ENCODE results near the gene SANBR. TPM values are rescaled to one million over a fixed set of nuclear protein-coding genes. Genes with fewer than 3 reads are reported as not detected.

The SANBR gene
- total and polyA plus RNA-seq, 2 of the 13 experiments (the other 11 are each of a cell fraction or from before 2014, with no cell fraction given) = 9.8 to 20.9 TPM

DNA sequence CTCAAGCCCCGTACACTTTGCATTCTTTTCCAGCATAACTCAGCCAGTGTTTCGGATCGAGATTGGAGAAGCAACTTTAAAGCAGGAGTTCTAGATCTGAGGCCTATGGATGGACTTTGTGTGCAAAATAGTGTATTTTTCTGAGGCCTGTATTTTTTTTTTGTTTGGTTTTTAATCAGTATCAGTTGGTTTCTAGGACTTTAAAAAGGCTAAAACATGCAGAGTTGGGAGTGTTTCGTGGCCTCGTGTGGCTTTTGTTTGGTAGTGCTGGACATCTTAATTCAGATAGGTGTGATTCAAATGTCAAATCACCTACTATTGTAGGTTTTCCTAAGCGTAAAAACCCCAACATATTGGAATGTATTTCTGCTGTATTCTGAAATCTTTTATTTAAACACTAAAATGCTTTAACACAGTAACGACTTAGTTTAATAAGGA lies 47.3 kb upstream of the SANBR start (continued):
- TF ChIP-seq ZFY (CRISPR knock-in tag; IDR thresholded peaks at IDR 0.05) = peak; percentile 73; the same call in 1 of the 2 replicates
- TF ChIP-seq, protein P1, sequence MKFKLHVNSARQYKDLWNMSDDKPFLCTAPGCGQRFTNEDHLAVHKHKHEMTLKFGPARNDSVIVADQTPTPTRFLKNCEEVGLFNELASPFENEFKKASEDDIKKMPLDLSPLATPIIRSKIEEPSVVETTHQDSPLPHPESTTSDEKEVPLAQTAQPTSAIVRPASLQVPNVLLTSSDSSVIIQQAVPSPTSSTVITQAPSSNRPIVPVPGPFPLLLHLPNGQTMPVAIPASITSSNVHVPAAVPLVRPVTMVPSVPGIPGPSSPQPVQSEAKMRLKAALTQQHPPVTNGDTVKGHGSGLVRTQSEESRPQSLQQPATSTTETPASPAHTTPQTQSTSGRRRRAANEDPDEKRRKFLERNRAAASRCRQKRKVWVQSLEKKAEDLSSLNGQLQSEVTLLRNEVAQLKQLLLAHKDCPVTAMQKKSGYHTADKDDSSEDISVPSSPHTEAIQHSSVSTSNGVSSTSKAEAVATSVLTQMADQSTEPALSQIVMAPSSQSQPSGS (CRISPR knock-in tag; IDR thresholded peaks at IDR 0.05) = no peak
- no peak for TF ChIP-seq SUZ12 (IDR thresholded peaks at IDR 0.05; ENCODE audit: low read depth, low read length)
- TF ChIP-seq NFYC (CRISPR knock-in tag; IDR thresholded peaks at IDR 0.05) = peak; percentile 51; the same call in 1 of the 2 replicates
- no peak for TF ChIP-seq ZNF326 (CRISPR knock-in tag; IDR thresholded peaks at IDR 0.05; ENCODE audit: borderline replicate concordance)
- no peak for TF ChIP-seq HDAC6 (IDR thresholded peaks at IDR 0.05; ENCODE audit: low read depth, low read length)
- TF ChIP-seq, protein P2, sequence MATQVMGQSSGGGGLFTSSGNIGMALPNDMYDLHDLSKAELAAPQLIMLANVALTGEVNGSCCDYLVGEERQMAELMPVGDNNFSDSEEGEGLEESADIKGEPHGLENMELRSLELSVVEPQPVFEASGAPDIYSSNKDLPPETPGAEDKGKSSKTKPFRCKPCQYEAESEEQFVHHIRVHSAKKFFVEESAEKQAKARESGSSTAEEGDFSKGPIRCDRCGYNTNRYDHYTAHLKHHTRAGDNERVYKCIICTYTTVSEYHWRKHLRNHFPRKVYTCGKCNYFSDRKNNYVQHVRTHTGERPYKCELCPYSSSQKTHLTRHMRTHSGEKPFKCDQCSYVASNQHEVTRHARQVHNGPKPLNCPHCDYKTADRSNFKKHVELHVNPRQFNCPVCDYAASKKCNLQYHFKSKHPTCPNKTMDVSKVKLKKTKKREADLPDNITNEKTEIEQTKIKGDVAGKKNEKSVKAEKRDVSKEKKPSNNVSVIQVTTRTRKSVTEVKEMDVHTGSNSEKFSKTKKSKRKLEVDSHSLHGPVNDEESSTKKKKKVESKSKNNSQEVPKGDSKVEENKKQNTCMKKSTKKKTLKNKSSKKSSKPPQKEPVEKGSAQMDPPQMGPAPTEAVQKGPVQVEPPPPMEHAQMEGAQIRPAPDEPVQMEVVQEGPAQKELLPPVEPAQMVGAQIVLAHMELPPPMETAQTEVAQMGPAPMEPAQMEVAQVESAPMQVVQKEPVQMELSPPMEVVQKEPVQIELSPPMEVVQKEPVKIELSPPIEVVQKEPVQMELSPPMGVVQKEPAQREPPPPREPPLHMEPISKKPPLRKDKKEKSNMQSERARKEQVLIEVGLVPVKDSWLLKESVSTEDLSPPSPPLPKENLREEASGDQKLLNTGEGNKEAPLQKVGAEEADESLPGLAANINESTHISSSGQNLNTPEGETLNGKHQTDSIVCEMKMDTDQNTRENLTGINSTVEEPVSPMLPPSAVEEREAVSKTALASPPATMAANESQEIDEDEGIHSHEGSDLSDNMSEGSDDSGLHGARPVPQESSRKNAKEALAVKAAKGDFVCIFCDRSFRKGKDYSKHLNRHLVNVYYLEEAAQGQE (IDR thresholded peaks at IDR 0.05; ENCODE audit: borderline replicate concordance in 1 of 2, low read depth in 1 of 2, low read length in 2 of 2) = peak in 1 of 2 experiments; percentile 81; a peak in 2 of 4 replicates
- TF ChIP-seq ZNF556 (CRISPR knock-in tag; IDR thresholded peaks at IDR 0.05; ENCODE audit: borderline replicate concordance) = no peak
- TF ChIP-seq, protein P3, sequence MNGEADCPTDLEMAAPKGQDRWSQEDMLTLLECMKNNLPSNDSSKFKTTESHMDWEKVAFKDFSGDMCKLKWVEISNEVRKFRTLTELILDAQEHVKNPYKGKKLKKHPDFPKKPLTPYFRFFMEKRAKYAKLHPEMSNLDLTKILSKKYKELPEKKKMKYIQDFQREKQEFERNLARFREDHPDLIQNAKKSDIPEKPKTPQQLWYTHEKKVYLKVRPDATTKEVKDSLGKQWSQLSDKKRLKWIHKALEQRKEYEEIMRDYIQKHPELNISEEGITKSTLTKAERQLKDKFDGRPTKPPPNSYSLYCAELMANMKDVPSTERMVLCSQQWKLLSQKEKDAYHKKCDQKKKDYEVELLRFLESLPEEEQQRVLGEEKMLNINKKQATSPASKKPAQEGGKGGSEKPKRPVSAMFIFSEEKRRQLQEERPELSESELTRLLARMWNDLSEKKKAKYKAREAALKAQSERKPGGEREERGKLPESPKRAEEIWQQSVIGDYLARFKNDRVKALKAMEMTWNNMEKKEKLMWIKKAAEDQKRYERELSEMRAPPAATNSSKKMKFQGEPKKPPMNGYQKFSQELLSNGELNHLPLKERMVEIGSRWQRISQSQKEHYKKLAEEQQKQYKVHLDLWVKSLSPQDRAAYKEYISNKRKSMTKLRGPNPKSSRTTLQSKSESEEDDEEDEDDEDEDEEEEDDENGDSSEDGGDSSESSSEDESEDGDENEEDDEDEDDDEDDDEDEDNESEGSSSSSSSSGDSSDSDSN (CRISPR knock-in tag; IDR thresholded peaks at IDR 0.05) = no peak
- TF ChIP-seq CEBPB (IDR thresholded peaks at IDR 0.05; ENCODE audit: borderline replicate concordance, low read depth, low read length) = no peak
- no peak for TF ChIP-seq SIN3A (IDR thresholded peaks at IDR 0.05; ENCODE audit: borderline replicate concordance, low read depth, low read length)
- TF ChIP-seq ZNF547 (CRISPR knock-in tag; IDR thresholded peaks at IDR 0.05) = no peak
- 0 out of 2 replicates have a peak, but pooled peaks have one; percentile 43 for TF ChIP-seq MLLT10 (CRISPR knock-in tag; IDR thresholded peaks at IDR 0.05)
- TF ChIP-seq, protein P4, sequence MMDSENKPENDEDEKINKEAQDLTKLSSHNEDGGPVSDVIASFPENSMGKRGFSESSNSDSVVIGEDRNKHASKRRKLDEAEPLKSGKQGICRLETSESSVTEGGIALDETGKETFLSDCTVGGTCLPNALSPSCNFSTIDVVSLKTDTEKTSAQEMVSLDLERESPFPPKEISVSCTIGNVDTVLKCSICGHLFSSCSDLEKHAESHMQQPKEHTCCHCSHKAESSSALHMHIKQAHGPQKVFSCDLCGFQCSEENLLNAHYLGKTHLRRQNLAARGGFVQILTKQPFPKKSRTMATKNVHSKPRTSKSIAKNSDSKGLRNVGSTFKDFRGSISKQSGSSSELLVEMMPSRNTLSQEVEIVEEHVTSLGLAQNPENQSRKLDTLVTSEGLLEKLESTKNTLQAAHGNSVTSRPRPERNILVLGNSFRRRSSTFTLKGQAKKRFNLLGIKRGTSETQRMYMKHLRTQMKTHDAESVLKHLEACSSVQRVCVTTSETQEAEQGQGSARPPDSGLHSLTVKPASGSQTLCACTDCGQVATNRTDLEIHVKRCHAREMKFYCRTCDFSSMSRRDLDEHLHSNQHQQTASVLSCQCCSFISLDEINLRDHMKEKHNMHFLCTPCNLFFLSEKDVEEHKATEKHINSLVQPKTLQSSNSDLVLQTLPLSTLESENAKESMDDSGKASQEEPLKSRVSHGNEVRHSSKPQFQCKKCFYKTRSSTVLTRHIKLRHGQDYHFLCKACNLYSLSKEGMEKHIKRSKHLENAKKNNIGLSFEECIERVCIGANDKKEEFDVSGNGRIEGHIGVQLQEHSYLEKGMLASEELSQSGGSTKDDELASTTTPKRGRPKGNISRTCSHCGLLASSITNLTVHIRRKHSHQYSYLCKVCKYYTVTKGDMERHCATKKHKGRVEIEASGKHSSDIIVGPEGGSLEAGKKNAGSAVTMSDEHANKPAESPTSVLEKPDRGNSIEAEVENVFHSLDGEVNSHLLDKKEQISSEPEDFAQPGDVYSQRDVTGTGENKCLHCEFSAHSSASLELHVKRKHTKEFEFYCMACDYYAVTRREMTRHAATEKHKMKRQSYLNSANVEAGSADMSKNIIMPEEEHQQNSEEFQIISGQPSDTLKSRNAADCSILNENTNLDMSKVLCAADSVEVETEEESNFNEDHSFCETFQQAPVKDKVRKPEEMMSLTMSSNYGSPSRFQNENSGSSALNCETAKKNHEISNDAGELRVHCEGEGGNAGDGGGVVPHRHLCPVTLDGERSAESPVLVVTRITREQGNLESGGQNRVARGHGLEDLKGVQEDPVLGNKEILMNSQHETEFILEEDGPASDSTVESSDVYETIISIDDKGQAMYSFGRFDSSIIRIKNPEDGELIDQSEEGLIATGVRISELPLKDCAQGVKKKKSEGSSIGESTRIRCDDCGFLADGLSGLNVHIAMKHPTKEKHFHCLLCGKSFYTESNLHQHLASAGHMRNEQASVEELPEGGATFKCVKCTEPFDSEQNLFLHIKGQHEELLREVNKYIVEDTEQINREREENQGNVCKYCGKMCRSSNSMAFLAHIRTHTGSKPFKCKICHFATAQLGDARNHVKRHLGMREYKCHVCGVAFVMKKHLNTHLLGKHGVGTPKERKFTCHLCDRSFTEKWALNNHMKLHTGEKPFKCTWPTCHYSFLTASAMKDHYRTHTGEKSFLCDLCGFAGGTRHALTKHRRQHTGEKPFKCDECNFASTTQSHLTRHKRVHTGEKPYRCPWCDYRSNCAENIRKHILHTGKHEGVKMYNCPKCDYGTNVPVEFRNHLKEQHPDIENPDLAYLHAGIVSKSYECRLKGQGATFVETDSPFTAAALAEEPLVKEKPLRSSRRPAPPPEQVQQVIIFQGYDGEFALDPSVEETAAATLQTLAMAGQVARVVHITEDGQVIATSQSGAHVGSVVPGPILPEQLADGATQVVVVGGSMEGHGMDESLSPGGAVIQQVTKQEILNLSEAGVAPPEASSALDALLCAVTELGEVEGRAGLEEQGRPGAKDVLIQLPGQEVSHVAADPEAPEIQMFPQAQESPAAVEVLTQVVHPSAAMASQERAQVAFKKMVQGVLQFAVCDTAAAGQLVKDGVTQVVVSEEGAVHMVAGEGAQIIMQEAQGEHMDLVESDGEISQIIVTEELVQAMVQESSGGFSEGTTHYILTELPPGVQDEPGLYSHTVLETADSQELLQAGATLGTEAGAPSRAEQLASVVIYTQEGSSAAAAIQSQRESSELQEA (CRISPR knock-in tag; IDR thresholded peaks at IDR 0.05; ENCODE audit: not compliant biosample characterization) = no peak
